Measurements from ENCODE around the gene ROBO1. TPM values are rescaled to one million over a fixed set of nuclear protein-coding genes. Genes with fewer than 3 reads are reported as not detected.

Gene ROBO1
- total RNA-seq, 1 experiment from 2014 or later, result 51.2 TPM

DNA sequence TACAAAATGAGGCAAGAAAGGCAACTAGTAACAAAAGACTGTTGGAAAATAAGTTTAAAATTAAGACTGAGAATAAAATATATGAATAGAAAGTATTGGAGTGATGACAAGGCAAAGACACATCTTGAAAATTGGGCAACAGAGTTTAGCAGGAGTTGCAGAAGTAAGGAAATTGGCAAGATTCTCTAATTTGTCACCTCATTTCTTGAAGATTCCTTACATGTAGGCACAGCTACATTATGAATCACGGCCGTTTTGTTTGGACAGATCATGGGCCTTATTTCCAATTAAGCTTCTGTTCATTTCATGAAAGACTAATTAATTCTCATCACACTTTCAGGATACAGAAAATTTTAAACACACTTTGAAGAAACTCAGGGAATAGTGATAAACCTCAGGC is 170.1 kb downstream of the ROBO1 start:
- in situ Hi-C loops (cut with HindIII; ENCODE audit: low pct_unique_long_range_greater_than_20kb, low sequenced_read_pairs), result no loop called here
- no peak for DNase-seq (ENCODE audit: low read depth, low spot score)

DNA sequence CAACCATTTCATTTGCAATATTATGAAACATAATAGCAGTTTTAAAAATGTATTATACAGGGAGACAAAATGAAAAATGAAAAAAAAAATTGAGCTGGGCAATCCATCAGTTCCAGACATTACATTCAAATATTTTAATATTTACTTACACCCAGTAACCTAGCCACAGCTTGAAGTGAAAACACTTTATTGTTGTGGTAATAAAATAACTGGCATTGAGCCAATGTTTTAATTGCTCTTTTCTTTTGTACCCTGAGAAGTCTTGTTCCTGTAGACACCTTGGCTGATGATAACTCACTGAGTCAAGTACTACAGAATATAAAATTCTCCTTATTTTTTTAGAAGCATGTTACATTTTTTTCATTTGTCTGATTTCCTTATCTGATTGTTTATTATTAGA is 180.6 kb downstream of the ROBO1 start:
- DNase-seq (ENCODE audit: low read depth, low spot score), result no peak
- in situ Hi-C loops (cut with HindIII; ENCODE audit: low pct_unique_long_range_greater_than_20kb, low sequenced_read_pairs), result no loop called here

DNA sequence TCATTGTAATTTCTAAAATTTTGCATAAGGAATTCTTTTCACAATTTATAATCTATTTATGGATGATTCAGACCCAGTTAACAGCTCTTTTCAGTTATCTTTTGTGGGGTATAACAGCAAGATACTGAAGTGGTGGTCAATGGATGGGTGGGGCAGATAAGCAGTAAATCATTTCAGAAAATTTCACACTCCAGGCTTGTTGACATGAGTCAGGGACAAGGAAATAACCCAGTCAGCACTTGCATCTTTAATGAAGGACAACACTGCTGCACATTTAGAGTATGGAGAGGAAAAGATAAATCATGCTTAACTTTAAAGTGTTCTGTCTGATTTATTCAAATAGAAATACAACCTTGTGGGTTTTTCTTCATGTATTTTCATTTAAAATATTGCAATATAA is 181.6 kb downstream of the ROBO1 start:
- in situ Hi-C loops (cut with HindIII; ENCODE audit: low pct_unique_long_range_greater_than_20kb, low sequenced_read_pairs), result no loop called here
- DNase-seq (ENCODE audit: low read depth, low spot score), result no peak

DNA sequence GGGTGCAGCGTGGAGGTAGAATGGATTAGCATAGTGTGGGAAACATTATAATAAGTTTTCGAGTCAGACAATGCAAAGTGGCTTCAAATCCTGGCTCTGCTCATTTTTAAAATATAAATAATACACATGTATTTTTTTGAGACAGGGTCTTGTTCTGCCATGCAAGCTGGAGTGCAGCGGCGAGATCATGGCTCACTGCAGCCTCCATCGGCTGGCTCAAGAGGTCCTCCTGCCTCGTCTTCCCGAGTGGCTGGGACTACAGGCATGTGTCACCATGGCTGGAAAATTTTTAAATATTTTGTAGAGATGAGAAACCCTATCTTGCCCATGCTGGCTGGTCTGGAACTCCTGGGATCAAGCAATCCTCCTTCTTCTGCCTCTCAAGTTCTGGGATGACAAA is 194.9 kb downstream of the ROBO1 start:
- no peak for DNase-seq (ENCODE audit: low read depth, low spot score)
- in situ Hi-C loops (cut with HindIII; ENCODE audit: low pct_unique_long_range_greater_than_20kb, low sequenced_read_pairs), result no loop called here

DNA sequence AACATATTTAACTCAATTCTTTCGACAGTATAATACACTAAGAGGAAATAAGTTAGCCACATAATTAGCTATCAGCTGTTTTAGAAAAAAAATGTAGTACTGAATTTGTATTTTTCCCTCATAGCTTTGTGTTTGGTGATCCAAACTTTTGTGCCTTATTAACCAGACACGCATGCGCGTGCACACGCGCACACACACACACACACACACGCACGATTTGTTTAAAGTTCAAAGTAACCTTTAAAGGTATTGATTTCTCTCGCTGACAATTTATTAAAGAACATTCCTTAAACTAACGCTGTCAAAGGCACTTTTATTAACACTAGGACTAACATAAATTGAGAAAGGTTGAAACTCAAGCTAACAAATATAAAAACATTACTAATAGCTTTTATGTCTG is 198.9 kb downstream of the ROBO1 start:
- in situ Hi-C loops (cut with HindIII; ENCODE audit: low pct_unique_long_range_greater_than_20kb, low sequenced_read_pairs), result no loop called here
- DNase-seq (ENCODE audit: low read depth, low spot score), result no peak

DNA sequence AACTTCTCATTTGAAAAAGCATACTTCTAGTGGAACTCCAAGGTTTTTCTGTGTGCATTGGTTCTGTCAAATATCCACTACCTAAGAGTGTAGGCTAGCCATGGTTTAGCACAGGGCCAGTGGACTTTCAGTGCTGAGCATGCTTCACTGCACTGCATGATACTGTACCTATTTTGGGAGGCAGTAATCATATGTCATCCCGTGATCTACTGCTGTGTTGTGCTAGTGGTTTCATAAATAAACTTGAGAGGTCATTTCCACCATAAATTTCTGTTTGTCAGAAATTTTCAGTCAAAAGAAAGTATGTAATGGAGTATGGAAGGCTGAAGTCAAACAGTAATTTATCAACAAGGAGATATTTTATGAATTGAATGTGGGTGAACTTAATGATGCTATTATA is 203.6 kb downstream of the ROBO1 start:
- in situ Hi-C loops (cut with HindIII; ENCODE audit: low pct_unique_long_range_greater_than_20kb, low sequenced_read_pairs), result no loop called here
- DNase-seq (ENCODE audit: low read depth, low spot score), result peak; percentile 45

DNA sequence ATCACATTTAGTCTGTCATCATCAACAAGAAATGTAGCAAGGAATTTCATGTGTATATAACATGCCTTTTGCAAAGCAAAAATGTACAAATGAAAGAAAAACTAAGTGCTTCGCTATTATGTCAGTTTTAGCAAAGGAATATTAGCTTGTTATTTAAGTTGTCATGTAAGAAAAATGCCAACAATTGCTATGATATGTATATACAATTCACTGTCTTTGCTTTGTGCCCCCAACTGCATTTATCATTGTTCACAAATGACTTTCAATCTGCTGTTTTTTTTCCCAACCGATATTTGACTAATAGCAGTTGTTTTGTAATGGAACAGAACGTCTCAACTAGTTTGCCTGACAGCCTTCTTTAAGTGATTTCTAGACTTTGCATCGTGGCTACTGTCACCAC is 207.1 kb downstream of the ROBO1 start:
- no peak for DNase-seq (ENCODE audit: low read depth, low spot score)
- in situ Hi-C loops (cut with HindIII; ENCODE audit: low pct_unique_long_range_greater_than_20kb, low sequenced_read_pairs), result no loop called here

DNA sequence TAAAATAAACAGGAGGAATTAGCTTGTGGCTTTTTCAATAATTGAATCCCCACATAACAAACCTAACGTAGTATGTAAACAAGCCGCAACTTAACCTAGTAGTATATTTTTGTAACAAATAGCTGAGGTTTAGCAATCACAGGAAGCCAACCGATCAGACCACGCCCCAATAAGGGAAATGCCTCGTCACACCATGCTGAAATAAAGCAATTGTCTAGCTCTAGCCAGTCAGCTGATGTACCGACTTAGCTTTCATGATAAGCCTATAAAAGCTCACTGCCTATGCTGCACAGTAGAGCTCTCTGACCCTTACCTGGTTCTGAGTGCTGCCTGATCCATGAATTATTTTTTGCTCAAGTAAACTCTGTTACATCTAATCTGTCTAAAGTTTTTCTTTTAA is 208.9 kb downstream of the ROBO1 start:
- DNase-seq (ENCODE audit: low read depth, low spot score), result peak; percentile 27
- in situ Hi-C loops (cut with HindIII; ENCODE audit: low pct_unique_long_range_greater_than_20kb, low sequenced_read_pairs), result no loop called here

DNA sequence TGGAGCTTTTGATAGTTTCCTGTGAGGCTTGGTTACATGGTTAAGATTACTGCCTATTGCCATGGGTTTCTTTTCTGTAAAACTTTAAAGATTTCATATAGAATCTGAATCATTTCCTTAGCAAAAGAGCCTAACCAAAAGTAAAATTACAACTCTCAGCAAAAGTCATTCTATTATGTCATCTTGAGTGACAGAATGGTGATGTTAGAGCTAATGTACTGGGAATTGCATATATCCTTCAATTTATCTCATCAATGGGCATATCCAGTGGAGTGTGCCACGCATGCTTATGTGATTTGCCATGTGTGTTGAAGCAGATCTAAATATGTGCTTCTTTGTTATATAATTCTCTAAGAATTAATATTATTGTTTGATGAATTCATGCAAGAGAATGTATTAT is 212.1 kb downstream of the ROBO1 start:
- in situ Hi-C loops (cut with HindIII; ENCODE audit: low pct_unique_long_range_greater_than_20kb, low sequenced_read_pairs), result no loop called here
- DNase-seq (ENCODE audit: low read depth, low spot score), result no peak

DNA sequence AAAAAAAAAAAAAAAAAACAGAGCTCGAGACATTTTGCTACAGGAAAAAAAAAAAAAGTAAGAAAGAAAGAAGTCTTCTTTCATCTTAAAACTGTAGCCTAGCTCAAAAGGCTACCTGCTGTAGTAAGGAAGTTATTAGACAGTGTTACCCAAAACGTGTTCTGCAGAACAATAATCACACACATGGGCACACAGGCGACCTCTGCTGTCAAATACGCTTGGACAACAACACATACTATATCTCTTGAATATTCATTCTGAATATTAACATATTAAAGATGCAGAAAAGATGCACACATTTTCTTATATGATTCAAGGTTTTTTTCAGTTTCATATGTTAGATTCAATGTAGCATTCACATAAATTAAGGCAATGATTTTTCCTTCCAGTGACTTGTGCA is 215.8 kb downstream of the ROBO1 start:
- peak; percentile 22 for DNase-seq (ENCODE audit: low read depth, low spot score)
- in situ Hi-C loops (cut with HindIII; ENCODE audit: low pct_unique_long_range_greater_than_20kb, low sequenced_read_pairs), result no loop called here

DNA sequence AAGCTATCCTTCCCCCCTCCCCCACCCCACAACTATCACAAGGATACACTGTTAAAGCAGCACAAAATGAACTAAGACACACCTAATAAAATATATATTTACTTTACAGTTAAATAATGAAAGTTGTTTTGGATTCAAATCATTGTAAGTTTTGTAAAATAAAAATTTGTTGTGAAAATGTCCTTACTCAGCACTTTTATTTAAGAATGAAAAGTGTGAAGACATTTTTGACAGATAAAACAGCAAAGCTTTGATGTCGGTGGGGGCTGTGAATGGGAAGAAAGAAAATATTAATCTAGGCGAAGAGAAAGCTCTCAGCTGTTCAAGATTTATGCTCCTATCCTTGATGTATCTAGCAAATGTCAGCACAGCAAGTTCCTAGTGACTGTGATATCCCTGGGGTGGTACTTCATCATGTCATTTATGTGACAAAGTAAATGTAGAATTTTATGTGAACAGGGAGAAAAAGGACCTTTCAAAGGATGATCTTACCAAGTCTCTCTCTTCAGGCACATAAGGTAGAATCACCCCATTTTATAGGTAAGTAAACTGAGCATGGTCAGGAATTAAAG is 216.4 kb downstream of the ROBO1 start:
- DNase-seq (ENCODE audit: low read depth, low spot score), result no peak
- in situ Hi-C loops (cut with HindIII; ENCODE audit: low pct_unique_long_range_greater_than_20kb, low sequenced_read_pairs), result no loop called here

DNA sequence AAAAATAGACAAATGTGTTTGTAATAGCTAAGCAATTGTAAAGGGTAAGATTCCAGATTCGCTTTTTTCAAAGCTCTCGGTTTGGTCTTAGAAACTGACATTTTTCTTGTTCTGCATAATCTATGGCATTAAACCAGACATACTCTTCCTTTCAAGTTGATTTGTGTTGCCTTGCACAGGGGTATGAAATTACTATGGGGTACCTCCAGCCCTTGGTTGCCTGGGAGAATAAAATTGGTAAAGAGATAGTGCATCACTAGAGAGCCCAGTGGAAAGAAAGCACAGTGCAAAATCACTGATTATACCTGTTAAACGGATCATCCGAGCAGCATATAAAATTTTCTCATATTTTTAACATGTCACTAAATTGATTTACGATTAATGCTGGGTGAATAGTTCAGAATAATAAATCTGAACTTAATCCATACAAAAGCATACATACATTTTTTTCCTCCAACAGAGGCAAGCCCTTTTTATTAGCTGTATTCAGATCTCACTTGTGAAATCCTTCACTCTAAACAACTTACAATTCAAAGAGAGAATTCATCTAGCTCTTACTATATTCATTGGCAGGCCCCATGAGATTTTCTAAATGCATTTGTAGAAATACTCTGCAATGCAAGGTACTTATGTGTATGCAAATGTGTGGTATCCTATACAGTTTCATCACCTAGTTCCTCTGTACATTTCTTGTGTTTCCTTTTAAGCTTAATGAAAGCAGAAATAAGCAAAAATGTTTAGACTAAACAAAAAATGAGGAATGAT is 224.4 kb downstream of the ROBO1 start:
- DNase-seq (ENCODE audit: low read depth, low spot score), result no peak
- in situ Hi-C loops (cut with HindIII; ENCODE audit: low pct_unique_long_range_greater_than_20kb, low sequenced_read_pairs), result no loop called here

DNA sequence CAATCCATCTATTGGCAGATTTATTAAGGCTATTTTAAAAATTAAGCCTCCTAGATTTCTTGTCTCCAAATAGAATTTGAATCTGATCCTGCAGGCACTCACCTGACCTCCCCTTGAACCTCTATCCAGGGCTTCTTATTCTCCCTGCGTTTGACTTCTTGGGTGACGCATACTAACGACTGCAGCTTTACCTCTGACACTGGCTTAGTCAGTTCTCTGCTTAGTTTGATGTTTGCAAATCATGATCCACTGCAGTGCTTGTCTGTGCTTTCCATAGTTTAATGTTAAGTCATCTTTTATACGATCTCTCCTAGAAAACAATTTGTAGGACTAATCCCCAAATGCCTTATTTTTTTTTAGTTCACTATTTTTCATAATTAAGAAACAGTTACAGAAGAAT is 233.1 kb downstream of the ROBO1 start:
- no peak for DNase-seq (ENCODE audit: low read depth, low spot score)
- in situ Hi-C loops (cut with HindIII; ENCODE audit: low pct_unique_long_range_greater_than_20kb, low sequenced_read_pairs), result no loop called here

DNA sequence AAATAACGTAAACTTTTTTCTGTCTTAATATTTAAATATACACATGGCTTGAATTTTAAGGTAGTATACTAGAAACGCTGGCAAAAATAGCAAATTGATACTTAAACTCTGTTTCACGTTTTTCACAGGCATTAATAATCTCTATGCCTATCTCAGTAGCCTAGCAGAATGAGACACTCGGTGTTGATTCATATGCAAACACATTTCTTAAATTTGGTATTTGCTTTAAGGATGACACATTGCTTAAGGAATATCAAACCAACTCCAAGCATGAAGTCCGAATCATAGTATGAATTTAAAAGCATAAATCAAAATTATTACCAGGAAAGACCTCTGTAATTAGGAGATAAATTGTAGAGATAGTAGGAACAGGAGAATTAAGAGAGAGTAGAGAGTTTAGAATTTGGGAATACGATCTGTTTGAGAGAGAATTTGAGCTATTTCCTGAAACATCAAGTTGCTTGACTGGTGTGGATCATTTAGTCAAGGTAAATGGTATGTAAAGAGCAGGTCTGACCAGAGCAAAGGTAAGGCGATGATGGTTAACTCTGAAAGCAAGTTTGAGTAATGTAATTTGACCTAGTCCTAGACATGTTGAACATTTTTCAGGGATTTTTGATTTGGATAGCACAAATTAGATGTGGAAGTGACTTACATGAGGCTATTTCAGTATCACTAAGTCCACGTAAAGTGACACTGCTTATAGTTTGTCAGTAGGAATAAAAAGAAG is 236.1 kb downstream of the ROBO1 start:
- in situ Hi-C loops (cut with HindIII; ENCODE audit: low pct_unique_long_range_greater_than_20kb, low sequenced_read_pairs), result no loop called here

DNA sequence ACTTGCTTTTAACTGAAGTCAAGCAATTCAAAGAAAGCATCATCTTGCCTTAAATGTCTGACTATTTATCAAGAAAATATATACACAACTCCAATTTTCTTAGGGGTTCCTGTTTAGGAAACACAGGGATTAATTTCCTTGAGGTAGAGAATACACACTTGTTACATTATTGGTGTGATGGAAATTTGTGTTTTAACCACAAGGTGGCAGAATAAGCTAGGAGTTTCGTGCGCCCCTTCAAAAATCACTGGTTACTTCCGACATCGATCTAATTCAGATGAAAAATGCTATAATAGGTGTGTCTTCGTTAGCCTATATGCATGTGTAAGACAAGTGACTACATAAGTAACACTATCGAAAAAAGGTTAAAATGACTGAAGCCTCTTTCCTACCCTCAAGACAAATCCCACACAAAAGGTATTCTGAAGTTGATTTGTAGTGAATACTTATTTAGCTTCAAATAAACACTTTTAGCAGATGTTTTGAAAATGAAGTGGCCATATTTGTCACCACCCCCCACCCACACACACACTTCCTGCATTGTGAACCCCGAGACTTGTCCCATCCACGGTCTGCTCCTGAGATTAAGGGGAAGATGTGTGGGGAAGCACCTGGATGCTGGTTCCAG is 246.5 kb downstream of the ROBO1 start:
- in situ Hi-C loops (cut with HindIII; ENCODE audit: low pct_unique_long_range_greater_than_20kb, low sequenced_read_pairs), result no loop called here
- peak; percentile 63 for DNase-seq (ENCODE audit: low read depth, low spot score)

More for the DNA sequence above, 236.1 kb downstream of the ROBO1 start:
- no peak for DNase-seq (ENCODE audit: low read depth, low spot score)

DNA sequence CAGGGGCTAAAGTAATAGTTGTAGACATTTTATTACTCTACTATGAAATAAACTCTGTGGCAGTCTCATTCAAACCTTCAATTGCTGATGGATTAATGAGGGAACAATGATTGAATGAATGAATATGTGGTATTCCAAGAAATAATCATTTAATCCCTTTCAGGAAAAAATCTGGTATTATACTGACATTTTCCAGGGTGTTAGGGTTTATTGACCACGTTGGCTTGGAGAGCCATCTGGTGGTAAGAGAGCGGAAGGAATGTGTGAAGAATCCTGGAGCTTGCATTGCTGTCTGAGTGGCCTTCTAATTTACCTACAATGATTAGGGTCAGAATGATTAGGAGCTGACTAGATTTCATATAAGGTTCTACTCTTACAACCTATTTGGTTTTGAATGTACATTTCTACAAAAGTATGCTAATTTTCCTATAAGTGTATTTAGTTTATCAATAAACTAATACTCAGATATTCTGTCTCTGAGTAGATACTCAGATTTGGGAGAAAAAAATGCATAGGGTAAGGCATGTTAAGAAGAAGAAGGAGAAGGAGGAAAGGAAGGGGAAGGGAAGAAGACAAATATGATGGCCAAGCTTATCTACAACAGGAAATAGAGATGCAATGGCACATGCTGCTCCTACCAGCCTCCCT is 249.9 kb downstream of the ROBO1 start:
- in situ Hi-C loops (cut with HindIII; ENCODE audit: low pct_unique_long_range_greater_than_20kb, low sequenced_read_pairs), result no loop called here

DNA sequence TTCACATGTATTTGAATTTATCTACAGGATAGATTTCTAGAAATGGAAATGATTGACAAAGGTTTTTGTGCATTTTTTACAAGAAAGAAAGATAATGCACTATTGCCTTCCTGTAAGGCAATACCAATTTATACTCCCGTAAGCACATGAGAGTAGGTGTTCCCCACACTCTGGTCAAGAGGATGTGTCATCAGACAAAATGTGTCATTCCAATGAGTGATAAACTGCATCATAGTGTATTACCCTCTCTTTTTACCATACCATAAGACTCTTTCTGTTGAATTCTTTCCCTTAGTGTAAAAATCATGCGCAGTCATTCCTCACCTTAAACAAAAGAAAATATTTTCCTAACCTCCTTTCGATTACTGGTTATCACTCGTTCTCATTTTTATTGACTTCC is 251.0 kb downstream of the ROBO1 start:
- in situ Hi-C loops (cut with HindIII; ENCODE audit: low pct_unique_long_range_greater_than_20kb, low sequenced_read_pairs), result no loop called here
- DNase-seq (ENCODE audit: low read depth, low spot score), result no peak

More for the DNA sequence above, 249.9 kb downstream of the ROBO1 start:
- DNase-seq (ENCODE audit: low read depth, low spot score), result peak; percentile 67

DNA sequence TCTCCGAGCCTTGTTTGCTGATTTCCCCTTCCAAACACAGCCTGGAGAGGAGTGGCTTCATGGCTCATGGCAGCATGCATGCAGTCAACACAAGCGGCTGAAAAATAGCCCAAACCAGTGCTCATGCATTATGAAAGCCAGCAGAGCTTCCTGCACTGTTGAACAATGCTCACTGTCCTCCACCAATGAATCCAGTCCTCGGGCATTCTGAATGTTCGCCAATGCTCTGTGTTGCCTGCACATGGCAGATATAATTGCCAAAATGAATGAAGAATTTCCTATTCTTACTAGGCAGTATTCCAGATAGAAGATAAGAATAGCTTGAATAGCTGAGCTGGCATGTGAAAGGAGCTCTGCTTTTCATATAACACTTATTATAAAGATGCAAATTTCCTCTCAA is 252.7 kb downstream of the ROBO1 start:
- in situ Hi-C loops (cut with HindIII; ENCODE audit: low pct_unique_long_range_greater_than_20kb, low sequenced_read_pairs), result no loop called here
- peak; percentile 52 for DNase-seq (ENCODE audit: low read depth, low spot score)
